Measurements from ENCODE around the gene NOTUM. TPM values are rescaled to one million over a fixed set of nuclear protein-coding genes. Genes with fewer than 3 reads are reported as not detected.
"Not testable (repeated sequence)": the region's sequence is repeated elsewhere in the genome, so short reads cannot be mapped to it uniquely, and the experiment has no call there.

The NOTUM gene
- total and polyA plus RNA-seq, 10 of the 15 experiments (the other 5 are each of a cell fraction or from before 2014, with no cell fraction given) = 0.04 to 0.13 TPM; not detected in 8

DNA sequence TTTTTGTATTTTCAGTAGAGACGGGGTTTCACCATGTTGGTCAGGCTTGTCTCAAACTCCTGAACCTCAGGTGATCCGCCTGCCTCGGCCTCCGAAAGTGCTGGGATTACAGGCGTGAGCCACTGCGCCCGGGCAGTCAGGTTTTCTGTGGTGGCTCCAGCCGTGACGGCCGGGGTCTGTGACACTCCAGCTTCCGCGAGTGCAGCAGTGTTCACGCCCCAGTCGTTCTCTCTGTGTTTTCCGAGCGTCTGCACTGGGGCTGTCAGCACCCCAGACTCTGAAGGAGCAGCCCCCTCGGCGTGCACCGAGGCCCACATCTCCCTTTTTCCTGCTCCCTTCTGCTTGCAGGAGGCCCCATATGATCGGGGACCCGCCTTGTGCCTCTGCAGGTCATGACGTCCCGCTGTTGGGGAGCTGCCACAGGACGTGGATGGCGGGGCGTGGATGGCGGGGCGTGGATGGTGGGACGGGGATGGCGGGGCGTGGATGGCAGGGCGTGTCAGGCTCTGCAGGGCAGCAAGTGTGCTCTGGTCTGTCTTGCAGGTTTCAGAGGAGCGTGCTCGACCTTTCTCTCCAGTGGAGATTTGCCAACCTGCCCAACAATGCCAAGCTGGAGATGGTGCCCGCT, 22.1 kb upstream of the NOTUM start (continued):
- TF ChIP-seq CEBPZ (IDR thresholded peaks at IDR 0.05; ENCODE audit: low read depth, low read length) (no peak), CREB1 (IDR thresholded peaks at IDR 0.05; ENCODE audit: low read depth) (no peak), PKNOX1 (IDR thresholded peaks at IDR 0.05) (no peak), STAT1 (conservative IDR thresholded peaks at IDR 0.05) (no peak), KAT2A (conservative IDR thresholded peaks at IDR 0.05; ENCODE audit: control insufficient read depth, low read depth, low read length) (no peak), MYC (IDR thresholded peaks at IDR 0.05; ENCODE audit: insufficient read depth, insufficient read length, insufficient replicate concordance, low read length, severe bottlenecking) (no peak), ZBED1 (IDR thresholded peaks at IDR 0.05; ENCODE audit: borderline replicate concordance) (no peak), ASH2L (IDR thresholded peaks at IDR 0.05; ENCODE audit: borderline replicate concordance, low read depth) (no peak), NR2F1 (conservative IDR thresholded peaks at IDR 0.05) (no peak), GABPA (IDR thresholded peaks at IDR 0.05; ENCODE audit: low read depth) (no peak), SMAD1 (IDR thresholded peaks at IDR 0.05; ENCODE audit: low read depth, partially characterized antibody) (no peak)
- TF ChIP-seq, protein P1, sequence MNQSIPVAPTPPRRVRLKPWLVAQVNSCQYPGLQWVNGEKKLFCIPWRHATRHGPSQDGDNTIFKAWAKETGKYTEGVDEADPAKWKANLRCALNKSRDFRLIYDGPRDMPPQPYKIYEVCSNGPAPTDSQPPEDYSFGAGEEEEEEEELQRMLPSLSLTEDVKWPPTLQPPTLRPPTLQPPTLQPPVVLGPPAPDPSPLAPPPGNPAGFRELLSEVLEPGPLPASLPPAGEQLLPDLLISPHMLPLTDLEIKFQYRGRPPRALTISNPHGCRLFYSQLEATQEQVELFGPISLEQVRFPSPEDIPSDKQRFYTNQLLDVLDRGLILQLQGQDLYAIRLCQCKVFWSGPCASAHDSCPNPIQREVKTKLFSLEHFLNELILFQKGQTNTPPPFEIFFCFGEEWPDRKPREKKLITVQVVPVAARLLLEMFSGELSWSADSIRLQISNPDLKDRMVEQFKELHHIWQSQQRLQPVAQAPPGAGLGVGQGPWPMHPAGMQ (IDR thresholded peaks at IDR 0.05; ENCODE audit: borderline replicate concordance) = no peak

- intact Hi-C loops (cut with micrococcal nuclease; ENCODE audit: unreplicated experiment); RAD21 ChIA-PET (ENCODE audit: unreplicated experiment); H3K4me3 ChIP-seq; DNase-seq (ENCODE audit: low read depth, low spot score); POLR2A ChIA-PET; H3K27ac ChIP-seq (ENCODE audit: control insufficient read depth, insufficient read depth); H3K9me3 ChIP-seq (replicated peaks; ENCODE audit: control insufficient read depth, insufficient read depth, low read length); ATAC-seq; H4K20me1 ChIP-seq (ENCODE audit: control insufficient read depth, insufficient read depth); H3K27me3 ChIP-seq (replicated peaks in 1 of 2; ENCODE audit: control insufficient read depth in 2 of 2, insufficient read depth in 2 of 2, low read length in 1 of 2); H3K4me2 ChIP-seq (ENCODE audit: control insufficient read depth, insufficient read depth); FAIRE-seq; H2AFZ ChIP-seq (ENCODE audit: control insufficient read depth, low read depth, low read length); in situ Hi-C loops (cut with MboI); SMC1A ChIA-PET (ENCODE audit: uncharacterized antibody, unreplicated experiment); BruUV-seq (replicated peaks); H3K9ac ChIP-seq (ENCODE audit: control insufficient read depth, insufficient read depth, low read length); H3K79me2 ChIP-seq (ENCODE audit: control insufficient read depth, insufficient read depth, low read length): not testable (repeated sequence)
- CTCF ChIA-PET = interaction anchor here (0.9 kb wide), 1 partner anchor 11 kb away, joined by 3 read pairs; no protein-coding TSS in a partner anchor
- Histone ChIP-seq H3K36me3 (ENCODE audit: control insufficient read depth in 2 of 2, insufficient read depth in 2 of 2, low read length in 1 of 2) (peaks cover 3 to 10% of the 10 kb centered on the region in 2 experiments; a peak in 3 of 4 replicates), H3K4me1 (ENCODE audit: control insufficient read depth, insufficient read depth, low read length) (peaks cover 11% of the 10 kb centered on the region)
- WGBS (ENCODE audit: insufficient coverage, insufficient replicate concordance, low lambda C conversion rate, missing lambda C conversion rate) = 95% methylated on average over 12 of the region's 12 CpGs
Measured at GRCh38 chr17:81981511-81981910, 20.5 kb upstream of the NOTUM start.
